Activated CD4-positive, alpha-beta T cell treated with anti-CD3 and anti-CD28 coated beads for 36 hours (primary cell): Measurements from ENCODE around the gene ZNF865. TPM values are rescaled to one million over a fixed set of nuclear protein-coding genes. Genes with fewer than 3 reads are reported as not detected.

Experiments
- ATAC-seq: fragments of 200-7000 bp; cut with Tn5 transposase; one replicate; pipeline ENCODE4 v1.10.0; 2021; ENCODE audit warnings: mild to moderate bottlenecking, moderate library complexity
- CTCF ChIA-PET: fragments of 350-600 bp; sonication (Branson Sonifier 250); formaldehyde crosslinking; loops from one replicate; lab custom pipeline; 2021; ENCODE audit warnings: antibody characterized with exemption; lab: Charles Lee
- POLR2A ChIA-PET: fragments of 350-600 bp; sonication (Branson Sonifier 250); formaldehyde crosslinking; loops from one replicate; lab custom pipeline; 2021; ENCODE audit warnings: antibody characterized with exemption, inconsistent platforms; lab: Charles Lee
- DNase-seq: peaks from one replicate; pipeline ENCODE4 v3.0.0-alpha.2; 2020
- H3K27ac Mint-ChIP-seq: one replicate; pipeline ENCODE4 v1.8.0; 2021; ENCODE audit warnings: mixed read lengths
- H3K27me3 Mint-ChIP-seq: one replicate; pipeline ENCODE4 v1.8.0; 2021; ENCODE audit warnings: mixed read lengths
- H3K36me3 Mint-ChIP-seq: one replicate; pipeline ENCODE4 v1.8.0; 2021; ENCODE audit warnings: low read depth, mixed read lengths
- H3K4me1 Mint-ChIP-seq: one replicate; pipeline ENCODE4 v1.8.0; 2021; ENCODE audit warnings: mixed read lengths
- H3K4me3 Mint-ChIP-seq: one replicate; pipeline ENCODE4 v1.8.0; 2021; ENCODE audit warnings: mild to moderate bottlenecking, moderate library complexity, mixed read lengths
- H3K9me3 Mint-ChIP-seq: one replicate; pipeline ENCODE4 v1.8.0; 2021; ENCODE audit warnings: low read depth, mixed read lengths
- intact Hi-C, 2 experiments: fragments of 100-400 bp; cut with DNase I in 1 of 2; cut with micrococcal nuclease in 1 of 2; formaldehyde crosslinking; loops; one replicate each; pipeline versions ENCODE4 v1.14.2 to v1.15.1; 2022 to 2024; cut with DNase I, micrococcal nuclease
- total RNA-seq, 2 experiments: library from RNA; stranded (reverse); gene quantifications; one replicate each; pipeline ENCODE4 v1.2.3, GENCODE V29; 2021

Gene ZNF865
- total RNA-seq, 2 experiments from 2014 or later: 11.4 to 12.1 TPM

DNA sequence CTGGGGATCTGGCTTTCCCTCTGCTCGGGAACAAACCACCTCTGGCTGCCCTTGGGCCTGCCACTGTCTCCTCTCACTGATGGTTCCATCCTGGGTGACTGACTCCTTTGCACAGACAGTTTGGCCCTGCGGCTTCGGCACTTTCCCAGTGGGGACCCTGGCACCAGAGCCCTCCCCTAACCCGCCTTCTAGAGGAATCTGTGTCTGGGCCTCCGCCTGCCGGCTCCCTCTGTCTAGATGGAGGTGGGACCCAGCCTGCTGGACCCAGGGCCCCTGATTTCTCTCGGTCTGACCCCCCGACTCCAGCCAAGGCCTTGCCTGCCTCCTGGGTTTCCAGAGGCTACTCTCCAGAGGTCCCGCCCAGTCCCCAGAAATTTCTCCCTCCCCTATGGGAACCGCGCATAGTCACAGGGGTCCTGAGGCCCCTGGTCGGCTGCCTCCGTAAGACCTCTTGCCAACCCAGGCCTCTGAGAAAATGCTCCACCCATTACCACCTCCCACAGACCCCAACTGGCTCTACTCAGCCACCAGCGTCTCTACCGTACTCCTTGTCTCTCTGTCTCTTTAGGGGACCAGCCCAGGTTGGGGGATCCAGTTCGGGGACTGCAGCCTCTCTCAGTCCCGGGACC is 45.3 kb downstream of the ZNF865 start:
- Mint-ChIP-seq H3K9me3 (no peaks in the 10 kb centered on the region), H3K4me1 (peaks cover 32% of the 10 kb centered on the region), H3K27ac (no peak overlapping the region), H3K4me3 (no peak overlapping the region), H3K27me3 (no peaks in the 10 kb centered on the region), H3K36me3 (peaks cover 15% of the 10 kb centered on the region)
- DNase-seq (no peak), ATAC-seq (no peak)
- ChIA-PET POLR2A (no interaction called here), CTCF (interaction anchor here (0.8 to 1.8 kb wide), 2 partner anchors 15 to 18 kb away, joined by 3 to 8 read pairs; no protein-coding TSS in a partner anchor)
- intact Hi-C loops: loop anchor here in 1 of 2 experiments (5.0 to 10.0 kb wide), 2 partner anchors 1632 to 1786 kb away; partner anchors contain the start of genes MYADM and ZNF460

DNA sequence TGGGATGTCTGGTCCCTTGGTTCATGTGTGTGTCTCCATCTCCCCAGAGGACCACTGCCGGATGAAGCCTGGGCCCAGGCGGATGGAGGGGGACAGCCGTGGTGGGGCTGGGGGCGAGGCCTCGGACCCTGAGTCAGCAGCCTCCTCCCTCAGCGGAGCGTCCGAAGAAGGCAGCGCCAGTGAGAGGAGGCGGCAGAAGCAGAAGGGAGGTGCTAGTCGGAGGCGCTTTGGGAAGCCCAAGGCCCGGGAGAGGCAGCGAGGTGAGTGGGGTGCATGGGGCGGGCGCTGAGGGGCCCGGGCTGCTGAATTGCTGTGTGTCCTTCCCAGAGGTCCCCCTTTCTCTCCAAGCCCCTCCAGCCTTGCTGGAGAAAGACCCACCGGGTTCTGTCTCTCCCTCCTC is 45.8 kb downstream of the ZNF865 start:
- Mint-ChIP-seq H3K4me3 (no peak overlapping the region), H3K27ac (no peak overlapping the region), H3K4me1 (peaks cover 32% of the 10 kb centered on the region), H3K27me3 (no peaks in the 10 kb centered on the region), H3K9me3 (no peaks in the 10 kb centered on the region), H3K36me3 (peaks cover 19% of the 10 kb centered on the region)
- POLR2A ChIA-PET: no interaction called here
- CTCF ChIA-PET: no interaction called here
- DNase-seq: no peak
- intact Hi-C loops: loop anchor here in 1 of 2 experiments (5.0 to 10.0 kb wide), 2 partner anchors 1631 to 1786 kb away; partner anchors contain the start of genes MYADM and ZNF460
- ATAC-seq: no peak

DNA sequence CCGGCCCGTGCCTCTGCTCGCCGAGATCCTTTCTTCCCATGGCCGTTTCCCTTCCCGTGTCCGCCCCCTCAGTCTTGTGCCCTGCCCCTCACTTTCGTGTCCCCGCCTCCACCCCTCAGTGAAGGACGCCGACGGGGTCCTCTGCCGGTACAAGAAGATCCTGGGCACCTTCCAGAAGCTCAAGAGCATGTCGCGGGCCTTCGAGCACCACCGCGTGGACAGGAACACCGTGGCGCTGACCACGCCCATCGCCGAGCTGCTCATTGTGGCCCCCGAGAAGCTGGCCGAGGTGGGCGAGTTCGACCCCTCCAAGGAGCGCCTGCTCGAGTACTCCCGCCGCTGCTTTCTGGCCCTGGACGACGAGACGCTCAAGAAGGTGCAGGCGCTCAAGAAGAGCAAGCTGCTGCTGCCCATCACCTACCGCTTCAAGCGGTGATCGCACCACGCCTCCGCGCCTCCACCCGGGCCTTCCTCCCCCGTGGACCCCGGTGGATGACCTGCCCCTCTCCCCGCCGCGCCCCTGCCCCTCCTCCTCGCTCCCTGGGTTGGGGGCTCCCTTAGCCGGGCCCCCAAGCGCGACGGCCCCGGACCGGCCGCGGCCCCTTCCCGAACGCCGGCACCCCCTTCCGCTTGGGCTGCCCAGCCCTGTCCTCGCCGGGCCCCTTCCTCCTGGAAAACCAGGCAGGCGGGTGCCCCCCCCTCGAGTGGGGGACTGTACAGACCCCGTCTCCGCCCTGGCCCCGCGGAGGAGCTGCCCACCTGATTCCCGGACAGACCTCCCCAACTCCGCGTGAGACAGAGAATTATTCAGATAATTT is 47.1 kb downstream of the ZNF865 start:
- intact Hi-C loops: loop anchor here in 1 of 2 experiments (1.0 to 10.0 kb wide), 4 partner anchors 9 to 1788 kb away; partner anchors contain the start of genes MYADM, ZNF460 and ZNF581
- peak overlapping the region; percentile 25 for H3K27ac Mint-ChIP-seq
- no peaks in the 10 kb centered on the region for H3K9me3 Mint-ChIP-seq

DNA sequence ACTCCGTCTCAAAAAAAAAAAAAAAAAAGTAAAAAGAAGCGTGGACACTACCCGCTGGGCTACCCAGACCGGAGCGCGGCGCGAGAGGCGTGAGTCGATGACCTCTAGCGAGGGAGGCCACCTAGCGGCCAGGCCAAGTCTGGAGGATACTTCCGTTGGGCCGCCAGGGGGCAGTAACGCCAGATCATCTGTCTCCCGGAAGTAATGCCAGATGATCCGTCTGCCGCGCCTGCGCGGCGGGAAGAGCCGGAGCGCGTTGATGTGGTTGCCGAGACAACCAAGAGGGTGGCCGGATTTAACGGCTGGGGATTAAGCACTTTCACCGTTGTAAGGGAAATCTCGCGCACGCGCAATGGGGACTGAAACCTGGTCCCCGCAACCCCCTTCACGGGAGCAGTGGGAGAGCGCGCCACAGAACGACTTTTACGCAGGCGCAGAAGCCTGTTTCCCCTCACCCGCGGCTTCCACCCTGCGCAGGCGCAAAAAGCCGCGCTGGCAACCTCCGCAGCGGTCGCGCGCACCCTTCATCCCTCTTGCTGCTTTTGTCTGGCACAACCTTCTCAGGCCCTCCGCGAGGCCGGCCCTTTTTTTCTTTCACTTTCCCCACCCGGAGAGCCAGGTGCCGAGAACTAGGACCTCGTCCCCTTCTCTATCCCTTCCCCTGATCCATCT is 48.3 kb downstream of the ZNF865 start:
- no peaks in the 10 kb centered on the region for H3K27me3 Mint-ChIP-seq
- peaks cover 37% of the 10 kb centered on the region for H3K4me1 Mint-ChIP-seq
- intact Hi-C loops: loop anchor here (1.0 to 10.0 kb wide), 11 partner anchors 10 to 1789 kb away; partner anchors contain the start of genes ZNF581 (in 2 of the 2), MYADM (in 1 of the 2), PPP1R12C (in 1 of the 2) and PPP6R1 (in 1 of the 2)
- ChIA-PET CTCF (interaction anchor here (0.6 to 1.7 kb wide), 32 partner anchors 8 to 1495 kb away, joined by 3 to 24 read pairs (median 5); partner anchors contain the start of genes FIZ1, MBOAT7, TMEM238 and ZNF581), POLR2A (interaction anchor here (0.7 to 1.5 kb wide), 13 partner anchors 8 to 1785 kb away, joined by 3 to 12 read pairs (median 4); partner anchors contain the start of genes FIZ1, TMEM238, ZNF524 and ZNF628)
- H3K27ac Mint-ChIP-seq: peak overlapping the region; percentile 98
- peak; percentile 43 for ATAC-seq
- H3K9me3 Mint-ChIP-seq: no peaks in the 10 kb centered on the region
- H3K36me3 Mint-ChIP-seq: peaks cover 30% of the 10 kb centered on the region
- peak; percentile 98 for DNase-seq
- peak overlapping the region; percentile 86 for H3K4me3 Mint-ChIP-seq

More for the DNA sequence above, 47.1 kb downstream of the ZNF865 start:
- DNase-seq (no peak), ATAC-seq (no peak)
- Mint-ChIP-seq H3K36me3 (peaks cover 24% of the 10 kb centered on the region), H3K4me1 (peaks cover 31% of the 10 kb centered on the region), H3K27me3 (no peaks in the 10 kb centered on the region), H3K4me3 (peak overlapping the region; percentile 86)
- ChIA-PET POLR2A (interaction anchor here (0.6 kb wide), 1 partner anchor 14 kb away, joined by 3 read pairs; no protein-coding TSS in a partner anchor), CTCF (interaction anchor here (0.7 to 1.7 kb wide), 8 partner anchors 9 to 46 kb away, joined by 3 to 11 read pairs (median 5); partner anchors contain the start of gene ZNF581)

DNA sequence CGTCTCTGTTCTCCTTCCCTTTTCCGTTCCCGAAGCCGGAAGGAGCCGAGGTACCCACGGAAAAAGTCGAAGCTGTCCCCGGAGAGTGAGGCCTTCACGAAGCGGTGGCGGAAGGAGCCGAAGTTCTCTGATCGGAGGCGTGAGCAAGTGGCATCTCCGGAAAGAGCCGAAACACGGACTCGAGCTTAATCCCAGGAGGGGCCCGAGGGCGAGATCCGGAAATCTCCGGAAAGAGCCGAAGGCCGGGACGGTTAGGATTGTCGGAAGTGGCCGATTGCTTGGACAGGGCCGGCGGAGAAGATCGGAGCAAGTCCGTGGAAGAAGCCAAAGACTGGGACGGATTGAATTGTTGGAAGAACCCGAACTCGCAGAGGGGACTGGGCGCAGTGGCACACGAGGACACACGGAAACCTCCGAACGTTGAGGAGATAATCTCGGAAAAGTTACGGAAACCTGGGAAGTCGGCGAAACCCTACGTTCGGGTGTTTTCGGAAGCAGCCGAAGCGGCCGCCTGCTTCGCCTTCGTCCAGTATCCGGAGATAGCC is 48.9 kb downstream of the ZNF865 start:
- ChIA-PET POLR2A (interaction anchor here (0.7 to 1.5 kb wide), 15 partner anchors 9 to 1786 kb away, joined by 3 to 12 read pairs (median 4); partner anchors contain the start of genes FIZ1, TMEM238, ZNF524 and ZNF628), CTCF (interaction anchor here (0.6 to 1.7 kb wide), 27 partner anchors 9 to 1514 kb away, joined by 3 to 24 read pairs (median 5); partner anchors contain the start of genes FIZ1, MBOAT7, NAT14 and TMEM238)
- H3K27ac Mint-ChIP-seq: peak overlapping the region; percentile 98
- DNase-seq (peak; percentile 99), ATAC-seq (peak; percentile 84)
- H3K36me3 Mint-ChIP-seq: peaks cover 31% of the 10 kb centered on the region
- no peaks in the 10 kb centered on the region for H3K27me3 Mint-ChIP-seq
- H3K9me3 Mint-ChIP-seq: no peaks in the 10 kb centered on the region
- peak overlapping the region; percentile 86 for H3K4me3 Mint-ChIP-seq
- intact Hi-C loops: loop anchor here (1.0 to 10.0 kb wide), 10 partner anchors 11 to 1790 kb away; partner anchors contain the start of genes MYADM (in 1 of the 2), PPP1R12C (in 1 of the 2), PPP6R1 (in 1 of the 2) and RPL28 (in 1 of the 2)
- peaks cover 39% of the 10 kb centered on the region for H3K4me1 Mint-ChIP-seq

DNA sequence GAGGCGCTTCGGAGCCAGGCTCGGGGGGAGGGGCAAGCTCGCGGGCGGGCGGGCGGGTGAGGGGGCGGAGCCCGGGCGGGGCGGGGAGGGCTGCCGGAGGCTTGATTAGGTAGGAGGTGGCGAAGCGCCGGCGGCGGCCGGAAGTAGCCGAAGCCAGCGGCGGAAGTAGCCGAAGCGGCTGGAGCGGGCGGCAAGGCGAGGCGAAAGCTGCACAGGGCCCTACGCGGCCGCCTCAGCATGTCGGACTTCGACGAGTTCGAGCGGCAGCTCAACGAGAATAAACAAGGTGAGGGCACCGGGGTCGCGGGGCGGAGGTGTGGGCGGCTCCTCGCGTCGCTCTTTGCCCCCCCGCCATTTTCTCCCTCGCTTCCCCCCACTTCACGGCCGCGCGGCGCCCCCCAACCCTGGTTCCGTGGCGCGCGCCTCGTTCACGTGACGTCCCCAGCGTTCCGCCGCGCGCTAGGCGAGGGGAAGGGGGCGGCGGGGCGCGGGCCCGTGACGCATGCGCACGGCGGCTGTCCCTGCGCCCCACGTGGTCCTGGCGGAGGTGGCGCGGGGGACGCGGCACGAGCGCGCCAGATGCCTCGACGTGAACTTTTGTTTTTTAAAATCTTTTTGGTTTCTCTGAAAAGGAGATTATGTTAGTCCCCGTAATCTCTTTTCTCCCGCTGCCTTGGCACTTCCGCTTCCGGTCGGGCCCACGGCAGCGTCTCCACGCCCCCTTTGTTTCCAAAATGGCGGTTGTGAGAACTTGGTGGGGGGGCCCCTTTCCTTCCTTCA is 49.6 kb downstream of the ZNF865 start, which contains the start of gene U2AF2:
Gene U2AF2, plus strand, starts transcription at position 168 of the 780 bp plus-strand sequence. Its CDS starts 70 bp downstream, at position 238.
- no peaks in the 10 kb centered on the region for H3K27me3 Mint-ChIP-seq
- peaks cover 37% of the 10 kb centered on the region for H3K4me1 Mint-ChIP-seq
- ChIA-PET POLR2A (interaction anchor here (0.8 to 1.5 kb wide), 12 partner anchors 9 to 466 kb away, joined by 3 to 12 read pairs (median 4); partner anchors contain the start of genes FIZ1, TMEM238, ZNF524 and ZNF628), CTCF (interaction anchor here (0.6 to 1.7 kb wide), 26 partner anchors 8 to 1515 kb away, joined by 3 to 24 read pairs (median 5); partner anchors contain the start of genes FIZ1, MBOAT7, NAT14 and TMEM238)
- no peaks in the 10 kb centered on the region for H3K9me3 Mint-ChIP-seq
- peak within 1 kb of the TSS; percentile 98 for H3K27ac Mint-ChIP-seq
- DNase-seq (peak; percentile 99), ATAC-seq (peak; percentile 47)
- H3K4me3 Mint-ChIP-seq: peak within 1 kb of the TSS; percentile 86
- intact Hi-C loops: loop anchor here (1.0 to 10.0 kb wide), 17 partner anchors 12 to 1790 kb away; partner anchors contain the start of genes EPN1 (in 2 of the 2), FIZ1 (in 2 of the 2), MYADM (in 1 of the 2) and PPP1R12C (in 1 of the 2)
- peaks cover 30% of the 10 kb centered on the region for H3K36me3 Mint-ChIP-seq

DNA sequence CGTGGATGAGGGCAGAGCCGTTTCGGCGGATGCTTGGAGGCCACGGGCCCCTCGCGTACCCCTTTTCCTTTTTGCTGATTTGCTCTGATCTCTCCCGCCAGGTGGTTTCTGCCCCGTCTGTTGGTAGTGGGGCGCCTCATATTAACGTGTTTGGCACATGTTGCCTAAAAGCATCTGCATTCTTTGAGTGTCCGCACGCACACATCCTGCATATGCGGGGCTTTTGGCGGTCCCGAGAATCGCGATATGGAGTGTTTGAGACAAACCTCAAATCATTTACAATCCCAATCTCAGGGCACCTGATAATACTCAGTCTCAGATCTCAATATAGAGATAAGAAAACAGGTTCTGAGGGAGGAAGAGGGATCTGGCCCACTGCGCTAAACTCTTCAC is 50.2 kb downstream of the ZNF865 start:
- DNase-seq: no peak
- peak overlapping the region; percentile 92 for H3K27ac Mint-ChIP-seq
- peak overlapping the region; percentile 86 for H3K4me3 Mint-ChIP-seq
- no peaks in the 10 kb centered on the region for H3K9me3 Mint-ChIP-seq
- peaks cover 33% of the 10 kb centered on the region for H3K36me3 Mint-ChIP-seq
- H3K4me1 Mint-ChIP-seq: peaks cover 33% of the 10 kb centered on the region
- no peak for ATAC-seq
- POLR2A ChIA-PET: no interaction called here
- CTCF ChIA-PET: interaction anchor here (2.5 kb wide), 1 partner anchor 16 kb away, joined by 19 read pairs; no protein-coding TSS in a partner anchor
- intact Hi-C loops: loop anchor here (1.0 to 10.0 kb wide), 10 partner anchors 15 to 1791 kb away; partner anchors contain the start of genes EPN1 (in 2 of the 2), FIZ1 (in 2 of the 2), MYADM (in 1 of the 2) and TSEN34 (in 1 of the 2)
- no peaks in the 10 kb centered on the region for H3K27me3 Mint-ChIP-seq

DNA sequence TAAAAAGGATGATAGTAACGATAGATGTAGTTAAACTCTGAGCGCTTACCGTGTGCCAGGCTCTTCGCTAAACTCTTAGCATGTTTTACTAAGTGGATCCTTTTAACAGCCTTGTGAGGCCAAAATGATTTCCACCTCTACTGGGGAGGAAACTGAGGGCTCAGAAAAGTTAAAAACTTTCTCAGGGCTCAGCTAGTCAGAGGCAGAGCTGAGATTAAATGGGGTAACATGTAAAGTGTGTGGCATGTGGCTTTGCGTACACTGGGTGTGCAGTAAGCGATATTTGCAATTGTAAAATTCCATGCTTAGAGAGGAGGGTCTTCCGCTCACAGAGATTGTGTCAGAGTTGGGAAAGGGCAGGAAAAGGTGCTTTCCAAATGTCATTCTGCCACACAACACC is 51.1 kb downstream of the ZNF865 start:
- Mint-ChIP-seq H3K27me3 (no peaks in the 10 kb centered on the region), H3K4me1 (peaks cover 30% of the 10 kb centered on the region), H3K27ac (peak overlapping the region; percentile 92), H3K36me3 (peaks cover 40% of the 10 kb centered on the region), H3K9me3 (no peaks in the 10 kb centered on the region), H3K4me3 (peak overlapping the region; percentile 86)
- intact Hi-C loops: loop anchor here (2.0 to 10.0 kb wide), 2 partner anchors 14 to 1792 kb away; partner anchors contain the start of gene MYADM (in 1 of the 2)
- ChIA-PET CTCF (interaction anchor here (0.5 to 2.5 kb wide), 8 partner anchors 9 to 51 kb away, joined by 3 to 19 read pairs (median 3); partner anchors contain the start of genes CCDC106 and ZNF865), POLR2A (interaction anchor here (0.8 to 1.6 kb wide), 9 partner anchors 9 to 1208 kb away, joined by 3 to 14 read pairs (median 4); partner anchors contain the start of genes LENG8 and ZNF784)
- DNase-seq (no peak), ATAC-seq (no peak)
